ENCODE data around the gene GRIK5.

GRCh38 chr19:42093505-42093904, 23.5 kb upstream of the GRIK5 start:
- TF ChIP-seq CTCF (conservative IDR thresholded peaks at IDR 0.05; ENCODE audit: low read length) (no peak), EZH2phosphoT487 (IDR thresholded peaks at IDR 0.05; ENCODE audit: borderline replicate concordance, low read depth, low read length) (no peak)

Data from OCI-LY7 (cell line).